Endothelial cell (in vitro differentiated cells): ENCODE data around the gene SMAD7. TPM values are rescaled to one million over a fixed set of nuclear protein-coding genes. Genes with fewer than 3 reads are reported as not detected.
A peak's percentile ranks its signal among the peaks of the same experiment; 100 is the strongest.

Experiments
- DNase-seq: peaks from one replicate; pipeline ENCODE4 v3.0.0; 2021; ENCODE audit warnings: low spot score
- H3K27ac Mint-ChIP-seq: one replicate; pipeline ENCODE4 v1.8.0; 2021; ENCODE audit warnings: mixed read lengths, inconsistent platforms; ENCODE audit not compliant: unreplicated experiment
- H3K27me3 Mint-ChIP-seq: one replicate; pipeline ENCODE4 v1.8.0; 2021; ENCODE audit warnings: mild to moderate bottlenecking, moderate library complexity, mixed read lengths, inconsistent platforms; ENCODE audit not compliant: unreplicated experiment
- H3K36me3 Mint-ChIP-seq: one replicate; pipeline ENCODE4 v1.8.0; 2021; ENCODE audit warnings: mild to moderate bottlenecking, low read depth, mixed read lengths, inconsistent platforms; ENCODE audit not compliant: unreplicated experiment
- H3K4me1 Mint-ChIP-seq: one replicate; pipeline ENCODE4 v1.8.0; 2021; ENCODE audit warnings: mild to moderate bottlenecking, mixed read lengths, inconsistent platforms; ENCODE audit not compliant: unreplicated experiment
- H3K4me3 Mint-ChIP-seq: one replicate; pipeline ENCODE4 v1.8.0; 2021; ENCODE audit warnings: mild to moderate bottlenecking, mixed read lengths, inconsistent platforms; ENCODE audit not compliant: unreplicated experiment
- H3K9me3 Mint-ChIP-seq: one replicate; pipeline ENCODE4 v1.8.0; 2021; ENCODE audit warnings: mixed read lengths, inconsistent platforms; ENCODE audit not compliant: unreplicated experiment
- total RNA-seq: library from RNA; stranded (reverse); fragmentation: NEBNext Ultra II Directional; extraction: Animal tissue kit (Norgen Biotek cat#: 25700); gene quantifications from one replicate; pipeline ENCODE4 v1.2.1, GENCODE V29; 2021; ENCODE audit not compliant: unreplicated experiment
- TF ChIP-seq, protein P1 (sequence below): fragments of 200-600 bp; sonication (generic); IDR thresholded peaks from one replicate; pipeline ENCODE4 v1.5.0; 2021; ENCODE audit warnings: antibody characterized with exemption; ENCODE audit not compliant: unreplicated experiment

SMAD7 gene
- total RNA-seq, 1 donor from 2014 or later: 30.1 TPM

DNA sequence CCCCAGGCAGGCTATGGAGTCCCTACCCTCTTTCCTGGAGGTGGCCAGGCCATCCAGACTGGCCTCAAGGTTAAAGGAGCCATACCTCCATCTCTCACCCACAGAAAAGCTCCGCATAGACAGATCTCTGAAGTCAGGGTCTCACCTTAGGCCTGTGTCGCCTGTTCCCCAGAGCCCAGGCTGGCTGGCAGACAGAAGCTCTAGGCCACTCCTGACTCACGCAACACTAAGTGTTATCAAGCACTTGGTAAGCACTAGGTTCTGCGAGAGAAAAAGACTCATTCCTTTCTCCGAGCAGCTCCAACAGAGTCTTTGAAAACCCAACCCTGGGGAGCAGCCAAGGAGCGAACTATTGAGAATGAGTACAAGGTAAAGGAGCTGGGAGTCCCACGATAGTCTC, 6.1 kb downstream of the SMAD7 start:
- peaks cover 72% of the 10 kb centered on the region for H3K4me1 Mint-ChIP-seq

DNA sequence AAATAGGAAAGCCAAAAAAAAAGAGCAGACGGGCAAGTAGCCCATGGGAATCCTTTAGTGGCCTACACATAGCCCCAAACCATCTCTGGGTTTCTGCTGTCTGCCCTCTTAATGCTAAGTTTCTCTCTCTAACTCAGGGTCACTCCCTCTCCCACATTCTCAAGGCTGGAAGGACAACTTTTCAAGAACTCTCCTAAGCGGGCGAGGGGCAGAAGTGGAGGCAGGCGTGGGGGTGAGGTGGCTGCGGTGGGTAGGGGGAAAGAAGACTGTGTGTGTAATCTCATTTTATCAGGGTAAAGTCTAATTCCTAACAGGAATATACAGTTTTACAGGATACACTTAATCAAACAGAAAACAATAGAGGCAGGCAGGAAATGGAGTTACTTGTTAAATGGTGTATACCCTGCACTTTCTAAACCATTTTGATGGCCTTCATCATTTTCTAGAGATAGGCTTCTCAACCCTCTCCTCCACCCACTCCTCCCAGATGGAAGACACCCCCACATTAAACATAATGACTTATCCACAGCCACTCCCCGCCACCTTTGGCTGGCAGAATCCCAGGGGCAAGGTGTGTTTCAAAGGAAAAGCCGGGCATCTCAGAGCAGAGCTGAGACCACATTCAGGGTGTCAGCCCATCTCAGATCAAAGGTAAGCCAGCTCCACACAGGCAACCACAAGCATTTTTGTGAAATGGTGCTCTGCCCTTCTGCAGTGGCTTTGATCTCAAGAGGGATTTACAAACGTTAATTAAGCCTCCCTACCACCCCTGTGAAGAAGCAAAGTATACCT, 6.8 kb downstream of the SMAD7 start:
- no peak for DNase-seq
- peak overlapping the region; percentile 39 for H3K4me3 Mint-ChIP-seq
- H3K27ac Mint-ChIP-seq: no peak overlapping the region
- peaks cover 76% of the 10 kb centered on the region for H3K4me1 Mint-ChIP-seq
- TF ChIP-seq, protein P1, sequence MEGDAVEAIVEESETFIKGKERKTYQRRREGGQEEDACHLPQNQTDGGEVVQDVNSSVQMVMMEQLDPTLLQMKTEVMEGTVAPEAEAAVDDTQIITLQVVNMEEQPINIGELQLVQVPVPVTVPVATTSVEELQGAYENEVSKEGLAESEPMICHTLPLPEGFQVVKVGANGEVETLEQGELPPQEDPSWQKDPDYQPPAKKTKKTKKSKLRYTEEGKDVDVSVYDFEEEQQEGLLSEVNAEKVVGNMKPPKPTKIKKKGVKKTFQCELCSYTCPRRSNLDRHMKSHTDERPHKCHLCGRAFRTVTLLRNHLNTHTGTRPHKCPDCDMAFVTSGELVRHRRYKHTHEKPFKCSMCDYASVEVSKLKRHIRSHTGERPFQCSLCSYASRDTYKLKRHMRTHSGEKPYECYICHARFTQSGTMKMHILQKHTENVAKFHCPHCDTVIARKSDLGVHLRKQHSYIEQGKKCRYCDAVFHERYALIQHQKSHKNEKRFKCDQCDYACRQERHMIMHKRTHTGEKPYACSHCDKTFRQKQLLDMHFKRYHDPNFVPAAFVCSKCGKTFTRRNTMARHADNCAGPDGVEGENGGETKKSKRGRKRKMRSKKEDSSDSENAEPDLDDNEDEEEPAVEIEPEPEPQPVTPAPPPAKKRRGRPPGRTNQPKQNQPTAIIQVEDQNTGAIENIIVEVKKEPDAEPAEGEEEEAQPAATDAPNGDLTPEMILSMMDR: no peak
- peaks cover 30% of the 10 kb centered on the region for H3K36me3 Mint-ChIP-seq
- peaks cover 5% of the 10 kb centered on the region for H3K27me3 Mint-ChIP-seq
- no peaks in the 10 kb centered on the region for H3K9me3 Mint-ChIP-seq

More for the DNA sequence above, 6.1 kb downstream of the SMAD7 start:
- Mint-ChIP-seq H3K27ac (no peak overlapping the region), H3K27me3 (peaks cover 5% of the 10 kb centered on the region), H3K9me3 (no peaks in the 10 kb centered on the region), H3K4me3 (no peak overlapping the region), H3K36me3 (peaks cover 32% of the 10 kb centered on the region)
- TF ChIP-seq, protein P1: no peak
- no peak for DNase-seq

DNA sequence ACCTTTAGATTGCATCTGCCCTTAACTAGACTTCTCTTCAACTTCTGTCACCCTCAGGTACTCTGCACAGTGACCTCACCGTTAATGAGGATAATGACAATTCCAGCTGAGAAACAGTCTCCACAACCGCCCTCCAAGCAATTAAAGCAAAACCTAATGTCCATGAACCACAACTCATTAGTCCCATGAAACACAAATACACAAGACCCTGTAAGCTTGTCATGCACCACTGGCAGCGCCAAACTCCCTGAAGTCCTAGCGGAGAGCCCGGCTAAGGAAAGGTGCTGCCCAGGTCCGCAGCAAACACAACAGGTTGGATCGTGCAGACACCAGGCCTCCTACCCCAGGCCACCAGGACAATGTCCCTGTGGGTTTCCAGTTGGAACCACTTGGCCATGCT, 7.4 kb downstream of the SMAD7 start:
- H3K36me3 Mint-ChIP-seq: peaks cover 29% of the 10 kb centered on the region
- no peak for DNase-seq
- H3K9me3 Mint-ChIP-seq: no peaks in the 10 kb centered on the region
- peaks cover 5% of the 10 kb centered on the region for H3K27me3 Mint-ChIP-seq
- H3K4me1 Mint-ChIP-seq: peaks cover 82% of the 10 kb centered on the region
- peak overlapping the region; percentile 39 for H3K4me3 Mint-ChIP-seq
- H3K27ac Mint-ChIP-seq: peak overlapping the region; percentile 61
- TF ChIP-seq, protein P1: no peak

DNA sequence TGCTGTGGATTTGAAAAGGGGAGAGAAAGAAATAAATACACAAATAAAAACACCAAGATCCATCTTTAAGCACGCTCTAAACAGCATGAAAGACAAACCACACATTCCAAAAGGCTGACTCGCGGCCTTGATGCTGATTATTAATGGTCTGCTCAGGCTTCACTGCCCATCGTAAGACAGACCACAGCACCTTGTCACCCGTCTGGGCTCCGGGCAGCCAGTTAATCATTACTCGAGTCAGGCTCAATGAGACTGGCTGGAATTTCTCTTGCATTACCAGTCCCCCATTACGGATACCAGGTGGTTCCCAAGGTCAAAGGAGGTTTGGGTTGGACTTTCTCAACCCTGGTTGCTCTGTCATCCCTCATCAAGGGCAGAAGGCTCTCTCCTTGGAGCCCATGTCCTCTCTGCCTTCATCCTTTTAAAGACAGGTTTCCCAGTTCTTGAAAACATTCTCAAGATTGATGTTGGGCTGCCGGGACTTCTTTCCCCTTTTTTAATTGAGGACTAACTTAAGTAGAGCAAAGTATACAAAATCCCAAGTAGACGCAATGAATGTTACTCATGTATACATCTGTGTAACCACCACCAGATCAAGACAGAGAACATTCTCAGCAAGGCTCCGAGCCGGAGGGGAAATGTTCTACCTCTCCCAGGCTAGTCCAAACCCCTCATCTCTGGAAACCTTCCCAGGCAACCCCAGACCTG, 8.1 kb downstream of the SMAD7 start:
- Mint-ChIP-seq H3K4me3 (peak overlapping the region; percentile 39), H3K27ac (no peak overlapping the region), H3K36me3 (peaks cover 23% of the 10 kb centered on the region), H3K4me1 (peaks cover 80% of the 10 kb centered on the region), H3K27me3 (peaks cover 5% of the 10 kb centered on the region), H3K9me3 (no peaks in the 10 kb centered on the region)
- no peak for DNase-seq
- TF ChIP-seq, protein P1: no peak

DNA sequence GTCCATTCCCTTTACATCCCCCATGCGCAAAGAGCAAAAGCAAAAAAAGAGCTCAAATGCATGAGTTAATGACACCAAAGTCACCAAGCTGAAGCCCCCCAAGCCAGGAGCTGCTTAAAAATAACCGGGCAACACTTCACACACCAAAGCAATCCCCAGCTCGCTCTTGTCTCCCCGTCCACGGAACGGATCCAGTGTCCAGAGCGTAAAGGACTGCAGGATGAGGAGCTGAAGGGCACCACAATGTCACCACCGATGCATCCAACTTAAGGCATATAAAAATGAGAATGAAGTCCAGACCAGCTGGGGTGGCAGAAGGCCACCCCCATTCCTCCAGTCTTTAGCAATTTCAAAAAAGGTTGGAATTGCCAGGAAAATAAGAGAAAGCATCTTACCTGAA, 8.7 kb downstream of the SMAD7 start:
- Mint-ChIP-seq H3K4me3 (peak overlapping the region; percentile 59), H3K36me3 (peaks cover 23% of the 10 kb centered on the region), H3K27ac (no peak overlapping the region), H3K27me3 (peaks cover 6% of the 10 kb centered on the region), H3K9me3 (no peaks in the 10 kb centered on the region), H3K4me1 (peaks cover 78% of the 10 kb centered on the region)
- DNase-seq: no peak
- TF ChIP-seq, protein P1: no peak
